Large intestine (tissue), 3 donors: ENCODE results near the gene NRG2. TPM values are rescaled to one million over a fixed set of nuclear protein-coding genes. Genes with fewer than 3 reads are reported as not detected.

ENCODE experiments used
- DNase-seq, 2 donors: peaks; one replicate each; pipeline versions ENCODE4 v3.0.0 to v3.0.0-alpha.2; 2013
- H3K27ac ChIP-seq: one replicate; pipeline ENCODE4 v1.5.1; 2013; ENCODE audit warnings: low read length
- H3K27me3 ChIP-seq: 2 replicates; pipeline ENCODE4 v1.6.1; 2013; ENCODE audit warnings: low read length; ENCODE audit not compliant: control insufficient read depth, insufficient read depth
- H3K36me3 ChIP-seq: 2 replicates; pipeline ENCODE4 v1.6.1; 2013; ENCODE audit warnings: low read length; ENCODE audit not compliant: control insufficient read depth, insufficient read depth
- H3K4me1 ChIP-seq: one replicate; pipeline ENCODE4 v1.6.1; 2013; ENCODE audit warnings: low read length; ENCODE audit not compliant: control insufficient read depth, insufficient read depth
- H3K4me3 ChIP-seq: one replicate; pipeline ENCODE4 v1.5.1; 2013; ENCODE audit warnings: low read length
- H3K9me3 ChIP-seq: one replicate; pipeline ENCODE4 v1.6.1; 2013; ENCODE audit warnings: mild to moderate bottlenecking, low read depth, low read length, moderate library complexity; ENCODE audit not compliant: control insufficient read depth
- WGBS: methylation state at CpG from one replicate; pipeline ENCODE4 v1.1.5; 2013; ENCODE audit warnings: low lambda C conversion rate; ENCODE audit not compliant: insufficient coverage; 5-methylcytosine and 5-hydroxymethylcytosine counted together
- polyA plus RNA-seq: library from polyadenylated mRNA; unstranded; fragments of 120-200 nt; gene quantifications from one replicate; pipeline ENCODE4 v1.2.1, GENCODE V29; 2013

The NRG2 gene
- polyA plus RNA-seq, 1 donor = 1.1 TPM

GRCh38 chr5:140041492-140042392 is 1.4 kb downstream of the NRG2 start:
- DNase-seq = peak in 1 of 2 donors; percentile 41
- H3K4me1 ChIP-seq = peaks cover 10% of the 10 kb centered on the region
- no peak overlapping the region for H3K27ac ChIP-seq

DNA sequence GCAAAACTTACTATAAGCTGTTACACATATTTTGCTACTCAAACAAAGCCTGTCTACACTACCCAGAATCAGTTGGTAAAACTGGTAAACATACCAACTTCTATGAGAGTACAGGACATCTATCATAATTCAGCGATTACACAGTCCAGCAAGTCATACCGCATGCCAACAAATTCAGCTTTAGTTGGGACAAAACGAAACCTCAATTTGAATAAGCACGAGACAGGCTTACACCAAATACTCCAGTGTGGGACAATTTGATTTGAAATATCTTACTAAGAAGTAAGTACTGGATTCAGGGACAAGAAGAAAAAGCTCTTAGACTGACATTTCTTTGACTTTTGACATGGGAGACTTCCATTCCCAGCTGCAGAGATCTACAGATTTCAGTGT is 2.0 kb downstream of the NRG2 start:
- DNase-seq = no peak
- peaks cover 10% of the 10 kb centered on the region for H3K4me1 ChIP-seq
- 90% methylated on average over 2 of the region's 4 CpGs for WGBS
- H3K4me3 ChIP-seq = no peak overlapping the region
- H3K27ac ChIP-seq = no peak overlapping the region
- no peaks in the 10 kb centered on the region for H3K36me3 ChIP-seq
- H3K27me3 ChIP-seq = peaks cover 72% of the 10 kb centered on the region
- H3K9me3 ChIP-seq = peaks cover 3% of the 10 kb centered on the region

More at GRCh38 chr5:140041492-140042392, 1.4 kb downstream of the NRG2 start:
- 18% methylated on average over 3 of the region's 34 CpGs for WGBS
- Histone ChIP-seq H3K4me3 (peak overlapping the region; percentile 33), H3K36me3 (no peaks in the 10 kb centered on the region), H3K9me3 (peaks cover 3% of the 10 kb centered on the region), H3K27me3 (peaks cover 72% of the 10 kb centered on the region)

GRCh38 chr5:140040358-140040757 is 2.7 kb downstream of the NRG2 start:
- Histone ChIP-seq H3K27ac (no peak overlapping the region), H3K4me3 (no peak overlapping the region), H3K4me1 (peaks cover 10% of the 10 kb centered on the region), H3K36me3 (no peaks in the 10 kb centered on the region), H3K27me3 (peaks cover 73% of the 10 kb centered on the region), H3K9me3 (peaks cover 3% of the 10 kb centered on the region)
- no CpG with 5 or more reads among the region's 1 CpG for WGBS
- DNase-seq = no peak

- Histone ChIP-seq H3K9me3 (peaks cover 3% of the 10 kb centered on the region), H3K27ac (no peak overlapping the region), H3K4me3 (no peak overlapping the region), H3K36me3 (no peaks in the 10 kb centered on the region), H3K4me1 (peaks cover 10% of the 10 kb centered on the region), H3K27me3 (peaks cover 65% of the 10 kb centered on the region)
- no peak for DNase-seq
- no CpG with 5 or more reads among the region's 4 CpGs for WGBS
These were observed 3.5 kb downstream of the NRG2 start for GRCh38 chr5:140039561-140039960.

GRCh38 chr5:140038373-140038957 is 4.6 kb downstream of the NRG2 start:
- DNase-seq = peak; percentile 25 to 35
- WGBS = 0% methylated on average over 4 of the region's 7 CpGs
- peaks cover 3% of the 10 kb centered on the region for H3K9me3 ChIP-seq
- no peaks in the 10 kb centered on the region for H3K36me3 ChIP-seq
- no peak overlapping the region for H3K27ac ChIP-seq
- H3K4me3 ChIP-seq = peak overlapping the region; percentile 16
- peaks cover 9% of the 10 kb centered on the region for H3K4me1 ChIP-seq
- H3K27me3 ChIP-seq = peaks cover 56% of the 10 kb centered on the region

- H3K36me3 ChIP-seq = no peaks in the 10 kb centered on the region
- peaks cover 3% of the 10 kb centered on the region for H3K4me1 ChIP-seq
- H3K27ac ChIP-seq = no peak overlapping the region
- peaks cover 43% of the 10 kb centered on the region for H3K27me3 ChIP-seq
- no peak for DNase-seq
- 64% methylated on average over 3 of the region's 4 CpGs for WGBS
- H3K4me3 ChIP-seq = no peak overlapping the region
- H3K9me3 ChIP-seq = peaks cover 3% of the 10 kb centered on the region
These were observed 6.1 kb downstream of the NRG2 start for GRCh38 chr5:140037012-140037411.

DNA sequence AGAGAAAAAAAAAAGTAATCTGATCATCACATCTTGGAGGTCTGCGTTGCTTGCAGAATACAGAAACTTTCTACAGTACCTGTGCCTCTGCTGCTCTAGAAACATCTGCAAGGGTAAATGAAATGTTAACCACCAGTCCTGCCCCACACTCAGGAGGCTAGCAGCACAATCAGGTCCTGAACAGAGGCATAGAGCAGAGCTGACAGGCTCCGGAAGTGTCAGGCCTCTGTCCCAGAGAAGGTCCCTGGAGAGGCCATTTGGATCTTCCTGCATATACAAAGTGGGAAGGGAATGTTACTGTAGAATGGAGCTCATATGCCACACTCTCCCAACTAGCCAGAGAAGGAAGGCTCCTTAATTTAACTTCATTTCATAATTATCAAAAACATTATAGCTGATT is 7.2 kb downstream of the NRG2 start:
- peaks cover 32% of the 10 kb centered on the region for H3K27me3 ChIP-seq
- no peaks in the 10 kb centered on the region for H3K36me3 ChIP-seq
- DNase-seq = no peak
- H3K9me3 ChIP-seq = no peaks in the 10 kb centered on the region
- H3K27ac ChIP-seq = no peak overlapping the region
- no peak overlapping the region for H3K4me3 ChIP-seq
- no peaks in the 10 kb centered on the region for H3K4me1 ChIP-seq
- no CpG with 5 or more reads among the region's 2 CpGs for WGBS

GRCh38 chr5:140033037-140033760 is 9.9 kb downstream of the NRG2 start:
- no CpG with 5 or more reads among the region's 3 CpGs for WGBS
- no peak overlapping the region for H3K4me3 ChIP-seq
- peaks cover 12% of the 10 kb centered on the region for H3K27me3 ChIP-seq
- no peak overlapping the region for H3K27ac ChIP-seq
- peaks cover 3% of the 10 kb centered on the region for H3K4me1 ChIP-seq
- no peaks in the 10 kb centered on the region for H3K36me3 ChIP-seq
- H3K9me3 ChIP-seq = no peaks in the 10 kb centered on the region
- DNase-seq = no peak

- no peak for DNase-seq
- no peaks in the 10 kb centered on the region for H3K9me3 ChIP-seq
- no peak overlapping the region for H3K27ac ChIP-seq
- H3K36me3 ChIP-seq = no peaks in the 10 kb centered on the region
- H3K27me3 ChIP-seq = peaks cover 11% of the 10 kb centered on the region
- H3K4me3 ChIP-seq = no peak overlapping the region
- H3K4me1 ChIP-seq = peaks cover 3% of the 10 kb centered on the region
- 100% methylated on average over 1 of the region's 2 CpGs for WGBS
These were observed 10.8 kb downstream of the NRG2 start for GRCh38 chr5:140032296-140032695.

- 100% methylated on average over 1 of the region's 2 CpGs for WGBS
- H3K27ac ChIP-seq = no peak overlapping the region
- DNase-seq = no peak
- no peaks in the 10 kb centered on the region for H3K9me3 ChIP-seq
- no peaks in the 10 kb centered on the region for H3K36me3 ChIP-seq
- H3K27me3 ChIP-seq = peaks cover 9% of the 10 kb centered on the region
- H3K4me1 ChIP-seq = peaks cover 3% of the 10 kb centered on the region
- no peak overlapping the region for H3K4me3 ChIP-seq
These were observed 15.3 kb downstream of the NRG2 start for GRCh38 chr5:140027807-140028206.
